Fibroblast of the aortic adventitia (primary cell): ENCODE measurements around the gene RASIP1. TPM values are rescaled to one million over a fixed set of nuclear protein-coding genes. Genes with fewer than 3 reads are reported as not detected.
"Not testable (repeated sequence)": the region's sequence is repeated elsewhere in the genome, so short reads cannot be mapped to it uniquely, and the experiment has no call there.

Source experiments
- DNase-seq: peaks from one replicate; pipeline ENCODE4 v3.0.0-alpha.2; 2010; ENCODE audit warnings: low read depth
- H3K4me3 ChIP-seq: 2 replicates; pipeline ENCODE4 v1.5.1; 2011; ENCODE audit warnings: low read depth, mild to moderate bottlenecking, control low read depth, low read length, moderate library complexity
- CTCF ChIP-seq: IDR thresholded peaks from 2 replicates; pipeline ENCODE4 v1.5.1; 2011; ENCODE audit warnings: mild to moderate bottlenecking, low read length, control low read depth, inconsistent platforms; ENCODE audit not compliant: insufficient read depth
- total RNA-seq: library from RNA; depleted of rRNA; stranded (reverse); fragments of >200 nt; gene quantifications from 2 replicates; pipeline ENCODE4 v1.2.3, GENCODE V29; 2012; ENCODE audit warnings: low replicate concordance

RASIP1 gene
- total RNA-seq, 1 donor, result 0.45 TPM

GRCh38 chr19:48719263-48720171, 20.9 kb downstream of the RASIP1 start, which contains the start of gene MAMSTR:
MAMSTR (minus strand) TSS chr19:48719725; CDS start chr19:48719031, 694 bp downstream.
- TF ChIP-seq CTCF, result no peak
- H3K4me3 ChIP-seq, result peak within 1 kb of the TSS; percentile 48
- no peak for DNase-seq

GRCh38 chr19:48718711-48719231, 21.6 kb downstream of the RASIP1 start:
- no peak for TF ChIP-seq CTCF
- no peak for DNase-seq
- no peak overlapping the region for H3K4me3 ChIP-seq

GRCh38 chr19:48718106-48718505, 22.3 kb downstream of the RASIP1 start:
- not testable (repeated sequence) for H3K4me3 ChIP-seq, DNase-seq

- peak; percentile 76 for DNase-seq
- no peak for TF ChIP-seq CTCF
- peak overlapping the region; percentile 64 for H3K4me3 ChIP-seq
Observed at GRCh38 chr19:48716562-48717291, 23.7 kb downstream of the RASIP1 start.

- H3K4me3 ChIP-seq, result peak overlapping the region; percentile 69
- DNase-seq, result peak; percentile 60
Observed at GRCh38 chr19:48715681-48716171, 24.7 kb downstream of the RASIP1 start.

GRCh38 chr19:48714759-48715675, 25.4 kb downstream of the RASIP1 start:
- peak overlapping the region; percentile 69 for H3K4me3 ChIP-seq
- no peak for TF ChIP-seq CTCF
- no peak for DNase-seq

More at GRCh38 chr19:48715681-48716171, 24.7 kb downstream of the RASIP1 start:
- no peak for TF ChIP-seq CTCF
